GM12801 (cell line): ENCODE data around the gene ATP6V1D.

Experiments
- TF ChIP-seq, protein P1 (sequence below): IDR thresholded peaks from one replicate; pipeline ENCODE4 v1.5.1; 2011; ENCODE audit warnings: control low read depth; ENCODE audit not compliant: insufficient read length; ENCODE audit errors: extremely low read depth

Gene ATP6V1D

DNA sequence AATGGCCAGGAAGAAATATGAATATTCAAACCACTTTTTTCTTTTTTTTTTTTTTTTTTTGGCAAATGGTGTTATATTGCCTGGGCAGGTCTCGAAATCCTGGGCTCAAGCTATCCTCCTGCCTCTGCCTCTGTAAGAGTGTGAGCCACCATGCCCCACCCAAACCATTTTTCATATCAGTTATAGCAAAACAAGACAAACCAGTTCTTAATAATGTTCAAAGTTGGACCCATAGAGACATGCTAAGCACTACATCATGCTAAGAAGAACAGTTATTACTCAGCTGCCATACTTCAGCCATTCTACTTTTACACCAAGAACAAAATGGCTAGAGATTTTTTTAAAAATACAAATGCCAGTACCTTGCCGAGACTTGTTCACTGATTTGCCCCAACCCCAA, 26.0 kb upstream of the ATP6V1D start:
- TF ChIP-seq, protein P1, sequence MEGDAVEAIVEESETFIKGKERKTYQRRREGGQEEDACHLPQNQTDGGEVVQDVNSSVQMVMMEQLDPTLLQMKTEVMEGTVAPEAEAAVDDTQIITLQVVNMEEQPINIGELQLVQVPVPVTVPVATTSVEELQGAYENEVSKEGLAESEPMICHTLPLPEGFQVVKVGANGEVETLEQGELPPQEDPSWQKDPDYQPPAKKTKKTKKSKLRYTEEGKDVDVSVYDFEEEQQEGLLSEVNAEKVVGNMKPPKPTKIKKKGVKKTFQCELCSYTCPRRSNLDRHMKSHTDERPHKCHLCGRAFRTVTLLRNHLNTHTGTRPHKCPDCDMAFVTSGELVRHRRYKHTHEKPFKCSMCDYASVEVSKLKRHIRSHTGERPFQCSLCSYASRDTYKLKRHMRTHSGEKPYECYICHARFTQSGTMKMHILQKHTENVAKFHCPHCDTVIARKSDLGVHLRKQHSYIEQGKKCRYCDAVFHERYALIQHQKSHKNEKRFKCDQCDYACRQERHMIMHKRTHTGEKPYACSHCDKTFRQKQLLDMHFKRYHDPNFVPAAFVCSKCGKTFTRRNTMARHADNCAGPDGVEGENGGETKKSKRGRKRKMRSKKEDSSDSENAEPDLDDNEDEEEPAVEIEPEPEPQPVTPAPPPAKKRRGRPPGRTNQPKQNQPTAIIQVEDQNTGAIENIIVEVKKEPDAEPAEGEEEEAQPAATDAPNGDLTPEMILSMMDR = no peak

DNA sequence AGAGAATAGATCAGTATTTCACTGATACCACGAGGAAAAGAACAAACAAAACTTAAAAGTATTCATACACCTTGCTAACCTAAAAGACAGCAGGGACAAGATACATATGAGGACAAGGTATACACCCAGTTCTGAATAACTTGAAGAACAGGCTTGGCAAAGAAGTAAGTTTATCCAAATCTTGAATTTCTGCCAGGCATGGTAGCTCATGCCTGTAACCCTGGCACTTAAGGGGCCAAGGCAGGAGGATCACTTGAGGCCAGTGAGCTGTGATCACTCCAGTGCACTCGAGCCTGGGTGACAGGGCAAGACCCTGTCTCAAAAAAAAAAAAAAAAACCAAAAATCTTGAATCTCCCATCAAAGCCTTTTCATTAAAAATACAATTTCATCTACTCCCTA, 25.5 kb upstream of the ATP6V1D start:
- TF ChIP-seq, protein P1 = no peak

DNA sequence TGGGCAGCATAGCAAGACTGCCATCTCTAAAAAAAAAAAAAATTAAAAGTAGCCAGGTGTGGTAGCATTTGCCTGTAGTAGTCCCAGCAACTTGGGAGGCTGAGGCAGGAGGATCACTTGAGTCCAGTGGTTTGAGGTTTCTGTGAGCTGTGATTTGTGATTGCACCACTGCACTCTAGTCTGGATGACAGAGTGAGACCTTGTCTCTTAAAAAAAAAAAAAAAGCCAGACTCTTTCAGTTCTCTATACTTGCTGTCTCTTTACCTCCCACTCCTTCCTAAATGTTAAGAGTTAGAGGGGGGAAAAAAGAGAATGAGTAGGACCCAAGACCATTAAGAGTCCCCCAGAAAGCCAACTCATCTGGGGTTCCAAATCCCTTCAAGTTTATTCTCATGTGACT, 18.3 kb upstream of the ATP6V1D start:
- TF ChIP-seq, protein P1 = no peak

DNA sequence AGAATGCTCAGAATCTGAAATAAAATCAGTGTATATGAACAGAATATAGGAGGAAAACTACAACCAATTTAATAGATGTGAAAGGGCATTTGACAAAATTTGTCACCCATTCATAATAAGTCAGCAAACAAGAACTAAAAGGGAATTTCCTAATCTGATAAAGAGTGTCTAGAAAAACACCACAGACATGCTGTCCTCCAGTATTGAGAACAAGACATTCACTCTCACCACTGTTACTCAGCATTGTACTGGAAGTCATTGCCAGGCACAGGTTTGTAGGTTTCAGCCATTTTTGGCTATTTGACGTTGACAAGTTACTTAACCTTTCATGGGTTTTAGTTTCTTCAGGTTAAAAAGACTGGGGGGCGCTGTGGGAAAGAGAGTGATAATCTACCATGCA, 13.7 kb upstream of the ATP6V1D start:
- TF ChIP-seq, protein P1 = no peak

DNA sequence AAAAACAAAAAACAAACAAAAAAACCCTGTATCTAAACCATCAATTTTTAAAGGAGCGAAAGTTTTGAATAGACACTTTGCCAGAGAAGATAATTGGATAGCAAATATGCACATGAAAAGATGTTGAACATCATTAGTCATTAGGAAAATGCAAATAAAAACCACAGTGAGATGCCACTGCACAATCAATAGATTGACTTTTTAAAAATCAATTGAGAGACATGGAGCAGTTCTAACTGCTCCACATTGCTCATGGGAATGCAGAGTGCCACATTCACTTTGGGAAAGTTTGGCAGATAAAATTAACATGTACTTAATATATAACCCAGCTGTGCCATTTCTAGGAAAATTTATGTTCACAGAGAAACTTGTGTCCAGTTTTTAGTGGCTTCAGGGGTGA, 13.2 kb upstream of the ATP6V1D start:
- TF ChIP-seq, protein P1 = no peak

DNA sequence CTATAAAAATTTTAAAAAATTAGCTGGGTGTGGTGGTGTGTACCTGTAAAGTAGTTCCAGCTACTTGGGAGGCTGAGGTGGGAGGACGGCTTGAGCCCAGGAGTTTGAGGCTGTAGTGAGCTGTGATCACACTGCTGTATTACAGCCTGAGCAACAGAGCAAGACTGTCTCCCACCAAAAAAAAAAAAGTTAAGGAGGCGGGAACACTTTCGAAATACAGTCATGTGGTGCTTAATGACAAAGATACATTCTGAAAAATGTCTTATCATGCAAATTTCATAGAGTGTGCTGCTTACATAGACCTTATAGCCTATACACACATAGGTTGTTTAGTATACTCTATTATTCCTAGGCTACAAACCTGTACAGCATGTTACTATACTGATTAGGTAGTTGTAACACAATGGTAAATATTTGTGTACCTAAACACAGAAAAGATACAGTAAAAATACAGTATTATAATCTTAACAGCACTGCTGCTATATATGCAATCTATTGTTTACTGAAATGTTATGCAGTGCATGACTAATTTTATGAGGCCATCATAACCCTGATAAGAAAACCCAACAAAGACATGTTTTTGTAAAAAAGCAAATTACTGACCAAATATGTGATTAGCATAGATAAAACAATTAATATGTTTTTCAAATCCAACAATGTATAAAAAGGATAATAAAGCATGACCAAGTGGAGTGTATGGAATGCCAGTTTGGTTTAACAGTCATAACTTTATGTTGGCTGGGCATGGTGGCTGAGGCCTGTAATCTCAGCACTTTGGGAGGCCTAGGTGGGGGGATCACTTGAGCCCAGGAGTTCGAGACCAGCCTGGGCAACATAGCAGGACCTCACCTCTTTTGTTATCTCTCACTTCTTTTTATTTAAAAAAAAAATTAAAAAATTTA, 11.9 kb upstream of the ATP6V1D start:
- TF ChIP-seq, protein P1 = no peak

DNA sequence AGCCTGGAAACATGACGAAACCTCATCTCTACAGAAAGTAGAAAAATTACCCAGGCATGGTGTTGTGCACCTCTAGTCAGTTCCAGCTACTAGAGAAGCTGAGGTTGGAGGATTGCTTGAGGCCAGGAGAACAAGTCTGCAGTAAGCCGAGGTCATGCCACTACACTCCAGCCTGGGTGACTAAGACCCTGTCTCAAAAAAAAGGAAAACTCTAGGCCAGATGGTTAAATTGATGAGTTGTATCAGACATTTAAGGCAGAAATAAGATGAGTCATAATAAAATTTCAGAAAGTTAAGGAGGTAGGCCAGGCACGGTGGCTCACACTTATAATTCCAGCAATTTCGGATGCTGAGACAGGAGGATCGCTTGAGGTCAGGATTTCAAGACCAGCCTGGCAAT, 11.2 kb upstream of the ATP6V1D start:
- TF ChIP-seq, protein P1 = no peak
